Central memory CD4-positive, alpha-beta T cell (primary cell): Measurements from ENCODE around the gene MEIS2.

Source experiments
- DNase-seq: peaks from one replicate; pipeline ENCODE4 v3.0.0; 2022

MEIS2 gene

GRCh38 chr15:36958606-36959005 is 141.7 kb downstream of the MEIS2 start:
- DNase-seq: no peak

- DNase-seq: no peak
Measured at GRCh38 chr15:36954486-36954885, 145.9 kb downstream of the MEIS2 start.

- no peak for DNase-seq
Measured at GRCh38 chr15:36953346-36953745, 147.0 kb downstream of the MEIS2 start.

DNA sequence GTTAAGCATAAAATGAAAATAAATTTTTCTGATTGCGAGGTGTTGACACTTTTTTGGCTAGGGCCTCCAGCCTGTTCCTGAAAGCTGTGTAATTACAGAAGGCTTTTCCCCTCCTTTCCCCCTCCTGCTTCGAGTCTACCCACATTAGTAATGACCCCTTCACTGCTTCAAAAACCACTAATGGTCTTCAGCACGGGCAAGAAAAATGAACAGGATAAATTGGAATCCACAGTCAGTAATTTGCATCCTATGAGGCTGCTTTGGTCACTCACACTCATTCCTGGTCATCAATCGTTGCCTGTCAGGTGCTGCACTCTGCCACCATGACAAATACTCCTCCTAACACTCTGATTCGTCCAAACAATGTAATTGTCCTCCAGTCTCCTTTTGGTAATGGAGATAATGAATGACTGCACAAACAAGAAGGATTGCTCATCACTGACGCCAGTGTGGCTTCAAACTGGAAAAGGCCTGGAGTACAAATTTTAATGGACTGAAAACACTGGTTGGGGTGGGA is 148.6 kb downstream of the MEIS2 start:
- DNase-seq: no peak

GRCh38 chr15:36950371-36950770 is 150.0 kb downstream of the MEIS2 start:
- no peak for DNase-seq

- DNase-seq: no peak
Measured at GRCh38 chr15:36948982-36949381, 151.4 kb downstream of the MEIS2 start.

DNA sequence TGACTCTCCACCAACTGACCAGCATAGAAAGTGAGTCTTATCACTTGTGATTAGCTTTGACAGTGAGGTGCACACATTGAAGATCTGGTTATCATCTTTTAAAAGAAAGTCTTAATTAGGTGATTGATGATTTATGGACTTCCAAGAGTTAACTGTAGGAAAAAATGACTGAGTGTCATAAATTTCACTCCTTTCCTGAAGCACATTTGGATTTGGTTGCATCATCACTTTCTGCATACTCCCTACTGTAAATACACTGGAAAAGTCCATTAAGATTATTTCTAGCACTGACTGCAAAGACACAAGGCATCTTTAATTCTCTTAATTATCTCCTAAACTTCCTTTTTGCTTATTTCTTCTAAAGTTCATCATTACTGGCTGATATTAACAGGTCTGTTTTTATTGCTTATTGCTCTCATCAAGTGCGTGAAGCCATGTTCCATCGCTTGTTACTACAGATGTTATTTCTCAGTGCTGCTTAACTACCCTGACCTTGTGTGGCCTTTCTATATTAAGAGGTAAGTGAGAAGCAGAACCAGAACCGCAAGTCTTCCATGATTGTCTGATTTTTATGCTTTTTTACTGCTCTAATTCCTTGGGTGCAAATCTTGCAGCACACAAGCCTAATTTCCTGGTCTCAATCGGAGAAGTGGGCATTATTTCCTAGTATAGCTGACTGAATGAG is 153.2 kb downstream of the MEIS2 start:
- no peak for DNase-seq

GRCh38 chr15:36944442-36944841 is 155.9 kb downstream of the MEIS2 start:
- no peak for DNase-seq

- DNase-seq: no peak
Measured at GRCh38 chr15:36943508-36944361, 156.6 kb downstream of the MEIS2 start.

DNA sequence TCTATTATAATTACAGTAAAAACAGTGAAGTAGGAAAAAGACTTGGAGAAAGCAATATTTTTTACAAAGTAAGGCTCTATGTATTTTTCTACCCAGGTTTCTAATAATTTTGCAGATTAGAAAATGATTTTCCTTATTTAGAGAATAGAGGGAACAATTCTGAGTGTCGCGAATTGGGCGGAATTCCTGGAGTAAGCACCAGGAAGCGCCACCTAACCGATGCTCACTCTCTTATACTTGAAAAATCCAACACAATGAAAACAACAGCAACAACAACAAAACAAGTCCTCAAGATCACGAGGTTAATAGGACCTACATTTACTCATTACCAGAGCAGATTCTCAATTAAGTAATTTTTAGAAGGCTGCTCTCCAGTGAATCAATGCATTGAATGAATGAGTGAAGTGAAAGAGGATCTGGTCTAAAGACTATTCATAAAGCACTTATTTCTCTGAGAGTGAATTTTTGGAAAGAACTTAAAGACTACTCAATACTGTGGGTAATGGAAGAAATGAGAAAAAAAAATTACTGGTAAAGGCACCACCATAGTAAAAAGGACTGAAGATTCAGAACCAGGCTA is 158.0 kb downstream of the MEIS2 start:
- no peak for DNase-seq

DNA sequence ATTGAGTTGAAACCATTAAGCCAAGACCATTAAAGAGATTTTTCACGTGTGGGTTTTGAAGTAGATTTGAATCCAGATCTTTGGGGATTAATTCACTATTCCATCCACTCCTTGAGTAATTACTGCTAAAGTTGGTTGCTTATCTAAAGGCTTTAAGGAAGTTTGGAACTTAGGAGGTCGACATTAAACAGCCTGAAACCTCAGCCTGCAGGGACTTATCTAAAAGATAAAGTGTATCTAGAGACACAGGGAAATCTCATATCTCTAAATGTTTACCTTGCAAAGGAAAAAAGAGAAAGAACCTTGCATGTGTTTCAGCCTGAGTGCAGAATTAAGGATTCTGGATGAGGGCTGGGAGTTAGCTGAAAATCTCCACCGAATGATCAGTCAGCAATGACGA is 158.6 kb downstream of the MEIS2 start:
- no peak for DNase-seq

DNA sequence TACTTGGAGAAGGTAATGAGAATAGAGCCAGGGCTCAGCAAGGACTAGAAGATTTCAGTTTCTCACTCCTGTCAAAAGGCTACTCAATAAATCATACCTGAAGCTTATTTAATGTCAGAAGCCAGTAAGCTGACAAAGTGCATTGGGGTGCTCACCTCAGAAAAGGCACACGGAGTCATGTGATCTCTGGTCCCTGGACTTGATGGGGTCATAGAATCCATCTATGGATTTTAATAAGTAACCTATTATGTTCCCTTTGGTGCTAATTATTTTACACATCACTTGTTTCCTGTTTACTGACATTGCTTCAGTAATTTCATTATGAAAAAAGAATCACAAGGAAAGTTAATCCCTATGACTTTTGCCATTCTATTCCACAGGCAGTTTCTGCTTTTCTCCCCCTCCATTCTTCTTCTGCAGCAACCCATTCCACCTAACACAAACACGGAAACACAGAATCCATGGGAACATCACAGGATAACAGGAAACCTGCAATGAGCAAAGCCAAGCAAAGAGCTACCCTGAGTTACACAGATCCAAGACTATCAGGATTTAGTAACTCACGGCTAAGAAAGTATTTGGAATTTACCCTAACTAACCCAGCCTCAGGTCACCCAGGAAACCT is 159.6 kb downstream of the MEIS2 start:
- no peak for DNase-seq

GRCh38 chr15:36940219-36940618 is 160.1 kb downstream of the MEIS2 start:
- no peak for DNase-seq

DNA sequence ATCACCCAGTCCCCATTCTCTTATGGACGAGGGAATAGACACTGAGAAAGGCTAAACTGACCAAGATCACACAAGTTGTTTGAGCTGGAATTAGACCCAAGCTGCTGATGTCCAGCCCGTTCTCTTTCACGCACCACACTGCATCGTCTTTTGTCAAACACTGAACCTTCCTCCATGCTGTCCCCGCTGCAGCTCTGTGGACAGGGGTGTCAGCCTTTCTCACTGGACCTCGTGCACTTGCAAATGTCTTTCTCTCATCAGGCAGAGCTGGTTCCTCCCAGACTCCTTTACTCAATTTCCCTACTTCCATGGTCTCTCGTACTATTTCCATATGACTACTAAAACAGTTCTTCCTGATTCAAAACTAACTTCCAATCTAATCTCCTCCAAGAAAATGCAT is 161.6 kb downstream of the MEIS2 start:
- DNase-seq: no peak

- DNase-seq: no peak
Measured at GRCh38 chr15:36938131-36938530, 162.2 kb downstream of the MEIS2 start.

GRCh38 chr15:36936613-36937012 is 163.7 kb downstream of the MEIS2 start:
- DNase-seq: no peak

- no peak for DNase-seq
Measured at GRCh38 chr15:36933255-36933990, 166.9 kb downstream of the MEIS2 start.

- no peak for DNase-seq
Measured at GRCh38 chr15:36932070-36932469, 168.3 kb downstream of the MEIS2 start.

GRCh38 chr15:36931434-36931833 is 168.9 kb downstream of the MEIS2 start:
- DNase-seq: no peak

DNA sequence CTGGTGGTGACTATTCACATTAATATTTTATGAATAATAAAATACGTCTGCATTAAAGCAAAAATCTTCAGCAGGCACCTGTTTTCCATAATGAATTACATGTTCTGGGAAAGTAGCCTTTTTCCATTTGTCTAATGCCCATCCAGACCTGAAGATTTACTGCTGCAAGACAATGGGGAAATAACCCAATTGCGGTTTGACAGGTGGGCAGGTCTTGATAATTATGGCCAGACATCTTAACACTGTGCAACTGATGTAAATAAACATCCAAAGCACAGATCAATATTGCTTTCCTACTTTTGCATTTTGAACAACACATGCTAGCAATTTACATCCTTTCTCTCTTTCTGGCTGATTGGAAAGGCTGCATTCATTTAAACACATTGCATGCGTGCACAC is 173.9 kb downstream of the MEIS2 start:
- DNase-seq: no peak

GRCh38 chr15:36925653-36926426 is 174.5 kb downstream of the MEIS2 start:
- DNase-seq: no peak

GRCh38 chr15:36925049-36925448 is 175.3 kb downstream of the MEIS2 start:
- DNase-seq: no peak
